Panc1 (cell line): ENCODE data around the gene NEK1. TPM values are rescaled to one million over a fixed set of nuclear protein-coding genes. Genes with fewer than 3 reads are reported as not detected.
A peak's percentile ranks its signal among the peaks of the same experiment; 100 is the strongest.

Experiments
- ATAC-seq: fragments of 200-7000 bp; cut with Tn5 transposase; 2 replicates; pipeline ENCODE4 v1.9.1; 2020; ENCODE audit warnings: mild to moderate bottlenecking, moderate library complexity
- BruUV-seq: library from RNA; stranded (reverse); fragments of 400-500 nt; replicated peaks from 2 replicates; lab custom pipeline; 2021; lab: Mats Ljungman, UMichigan
- CTCF ChIA-PET: fragments of 300-600 bp; sonication (Branson Sonifier 250); formaldehyde crosslinking; loops from one replicate; lab custom pipeline; 2022; ENCODE audit warnings: antibody characterized with exemption; lab: Charles Lee
- POLR2A ChIA-PET: fragments of 300-600 bp; sonication (Branson Sonifier 250); formaldehyde crosslinking; loops from one replicate; lab custom pipeline; 2022; ENCODE audit warnings: antibody characterized with exemption; lab: Charles Lee
- DNase-seq: peaks from one replicate; pipeline ENCODE4 v3.0.0-alpha.2; 2010; ENCODE audit warnings: low read depth, low spot score
- H3K27ac ChIP-seq: 2 replicates; pipeline ENCODE4 v1.5.1; 2011; ENCODE audit warnings: mild to moderate bottlenecking, low read length, inconsistent platforms
- H3K27me3 ChIP-seq: fragments of 200-500 bp; sonication (Bioruptor generic); 2 replicates; pipeline ENCODE4 v1.6.0; 2014; ENCODE audit warnings: low read length, inconsistent platforms; ENCODE audit not compliant: control insufficient read depth, insufficient read depth
- H3K36me3 ChIP-seq: fragments of 200-500 bp; sonication (Bioruptor generic); 2 replicates; pipeline ENCODE4 v1.5.1; 2014; ENCODE audit warnings: inconsistent platforms, mild to moderate bottlenecking, low read length, moderate library complexity; ENCODE audit not compliant: control insufficient read depth, insufficient read depth
- H3K4me1 ChIP-seq: 2 replicates; pipeline ENCODE4 v1.5.1; 2011; ENCODE audit warnings: inconsistent platforms, mild to moderate bottlenecking, low read length, moderate library complexity; ENCODE audit not compliant: control insufficient read depth, insufficient read depth
- H3K4me3 ChIP-seq, 2 experiments: 2 replicates each; pipeline ENCODE4 v1.5.1; 2011 to 2012; ENCODE audit warnings: low read depth in 2 of 2, low read length in 2 of 2, mild to moderate bottlenecking in 2 of 2, inconsistent platforms in 1 of 2, moderate library complexity in 1 of 2
- H3K9me3 ChIP-seq: fragments of 200-500 bp; sonication (Bioruptor generic); 2 replicates; pipeline ENCODE4 v1.5.1; 2014; ENCODE audit warnings: low read depth, mild to moderate bottlenecking, inconsistent platforms, low read length, moderate library complexity; ENCODE audit not compliant: control insufficient read depth, insufficient read depth
- CTCF ChIP-seq: fragments of 450-650 bp; IDR thresholded peaks from 2 replicates; pipeline ENCODE4 v1.5.1; 2017; ENCODE audit warnings: mild to moderate bottlenecking
- POLR2AphosphoS5 ChIP-seq: IDR thresholded peaks from 2 replicates; pipeline ENCODE4 v1.6.1; 2012; ENCODE audit warnings: mild to moderate bottlenecking, low read depth, low read length, moderate library complexity
- REST ChIP-seq, 2 experiments: IDR thresholded peaks; 2 replicates each; pipeline ENCODE4 v1.6.1; 2011 to 2012; ENCODE audit warnings: low read depth in 2 of 2, control low read depth in 1 of 2, low read length in 1 of 2, mild to moderate bottlenecking in 1 of 2, moderate library complexity in 1 of 2; ENCODE audit not compliant: insufficient read depth in 1 of 2
- SIN3A ChIP-seq: IDR thresholded peaks from 2 replicates; pipeline ENCODE4 v1.6.1; 2012; ENCODE audit warnings: low read depth, mild to moderate bottlenecking, low read length, moderate library complexity, borderline replicate concordance; ENCODE audit not compliant: insufficient read depth
- TCF7L2 ChIP-seq: IDR thresholded peaks from 2 replicates; pipeline ENCODE4 v1.6.1; 2011; ENCODE audit warnings: mild to moderate bottlenecking, low read depth, low read length, inconsistent platforms
- in situ Hi-C: cut with HindIII; loops from 2 replicates; pipeline ENCODE4 v1.10.0; 2016; ENCODE audit warnings: low sequenced_read_pairs, low pct_unique_long_range_greater_than_20kb
- intact Hi-C: fragments of 100-400 bp; cut with micrococcal nuclease; formaldehyde crosslinking; loops from one replicate; pipeline ENCODE4 v1.10.0; 2022; ENCODE audit not compliant: unreplicated experiment
- total RNA-seq: library from RNA; stranded (reverse); gene quantifications from one replicate; pipeline ENCODE4 v1.2.1, GENCODE V29; 2021; ENCODE audit not compliant: unreplicated experiment

Gene NEK1
- total RNA-seq, 1 experiment from 2014 or later: 9.2 TPM

- POLR2A ChIA-PET: no interaction called here
- CTCF ChIA-PET: no interaction called here
- intact Hi-C loops: no loop called here
Observed at GRCh38 chr4:169618286-169618685, 5.9 kb upstream of the NEK1 start.

GRCh38 chr4:169617306-169617705 is 4.9 kb upstream of the NEK1 start:
- TF ChIP-seq CTCF (no peak), REST (IDR thresholded peaks at IDR 0.05; ENCODE audit: insufficient read depth in 1 of 2, low read depth in 2 of 2, low read length in 1 of 2) (no peak), POLR2AphosphoS5 (no peak), SIN3A (no peak), TCF7L2 (no peak)
- ATAC-seq (no peak), DNase-seq (no peak)
- CTCF ChIA-PET: no interaction called here
- intact Hi-C loops (no loop called here), in situ Hi-C loops (no loop called here)
- no peak overlapping the region for H3K27ac ChIP-seq
- no TSS peak for BruUV-seq
- H3K27me3 ChIP-seq: no peaks in the 10 kb centered on the region
- peaks cover 5% of the 10 kb centered on the region for H3K4me1 ChIP-seq
- H3K4me3 ChIP-seq: no peak overlapping the region
- POLR2A ChIA-PET: no interaction called here
- H3K9me3 ChIP-seq: no peaks in the 10 kb centered on the region
- peaks cover 7% of the 10 kb centered on the region; the same call in 1 of the 2 replicates for H3K36me3 ChIP-seq

More at GRCh38 chr4:169618286-169618685, 5.9 kb upstream of the NEK1 start:
- H3K4me3 ChIP-seq: no peak overlapping the region
- no peaks in the 10 kb centered on the region for H3K9me3 ChIP-seq
- ATAC-seq: no peak
- H3K4me1 ChIP-seq: peaks cover 7% of the 10 kb centered on the region
- in situ Hi-C loops: no loop called here
- no peaks in the 10 kb centered on the region for H3K27me3 ChIP-seq
- peaks cover 7% of the 10 kb centered on the region; the same call in 1 of the 2 replicates for H3K36me3 ChIP-seq
- BruUV-seq: no TSS peak
- H3K27ac ChIP-seq: 0 out of 2 replicates have a peak overlapping the region, but pooled peaks have one; percentile 17
- DNase-seq: no peak
- TF ChIP-seq TCF7L2: no peak
- TF ChIP-seq SIN3A: no peak
- no peak for TF ChIP-seq CTCF
- no peak for TF ChIP-seq POLR2AphosphoS5
- no peak for TF ChIP-seq REST (IDR thresholded peaks at IDR 0.05; ENCODE audit: insufficient read depth in 1 of 2, low read depth in 2 of 2, low read length in 1 of 2)
